Gastrocnemius medialis (tissue), 4 donors: ENCODE results near the gene DPP10.

Experiments
- POLR2A ChIP-seq, 2 donors: fragments of 450-650 bp; IDR thresholded peaks; one replicate each; pipeline ENCODE4 v1.6.1; 2017; ENCODE audit warnings: antibody characterized with exemption in 2 of 2, mild to moderate bottlenecking in 2 of 2, moderate library complexity in 2 of 2
- TF ChIP-seq, protein P1 (sequence below), 5 experiments: fragments of 450-650 bp in 3 of 5; fragments of 200-600 bp in 2 of 5; sonication (generic) in 2 of 5; IDR thresholded peaks in 4 of 5; conservative IDR thresholded peaks in 1 of 5; 1 replicate in 4 of 5; 2 replicates in 1 of 5; pipeline ENCODE4 v1.5.1; 2016 to 2019; ENCODE audit warnings: antibody characterized with exemption in 5 of 5, mild to moderate bottlenecking in 3 of 5, moderate library complexity in 3 of 5

DNA sequence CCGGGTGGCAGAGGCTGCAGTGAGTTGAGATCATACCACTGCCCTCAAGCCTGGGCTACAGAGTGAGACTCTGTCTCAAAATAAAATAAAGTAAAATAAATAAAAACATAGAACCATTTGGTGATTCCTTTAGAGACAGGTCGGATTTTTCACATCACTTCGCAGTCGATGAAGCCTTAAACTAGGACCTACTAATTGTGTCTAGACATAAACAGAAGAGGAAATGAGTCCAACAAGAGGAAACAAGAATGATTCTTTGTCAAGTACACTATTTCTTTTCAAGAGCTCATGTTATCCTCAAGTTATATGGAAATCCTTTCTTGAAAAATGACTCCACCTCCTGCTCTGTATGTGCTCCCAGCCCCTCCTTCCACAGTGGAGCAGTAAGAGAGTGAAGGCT is 758.9 kb downstream of the DPP10 start:
- TF ChIP-seq, protein P1, sequence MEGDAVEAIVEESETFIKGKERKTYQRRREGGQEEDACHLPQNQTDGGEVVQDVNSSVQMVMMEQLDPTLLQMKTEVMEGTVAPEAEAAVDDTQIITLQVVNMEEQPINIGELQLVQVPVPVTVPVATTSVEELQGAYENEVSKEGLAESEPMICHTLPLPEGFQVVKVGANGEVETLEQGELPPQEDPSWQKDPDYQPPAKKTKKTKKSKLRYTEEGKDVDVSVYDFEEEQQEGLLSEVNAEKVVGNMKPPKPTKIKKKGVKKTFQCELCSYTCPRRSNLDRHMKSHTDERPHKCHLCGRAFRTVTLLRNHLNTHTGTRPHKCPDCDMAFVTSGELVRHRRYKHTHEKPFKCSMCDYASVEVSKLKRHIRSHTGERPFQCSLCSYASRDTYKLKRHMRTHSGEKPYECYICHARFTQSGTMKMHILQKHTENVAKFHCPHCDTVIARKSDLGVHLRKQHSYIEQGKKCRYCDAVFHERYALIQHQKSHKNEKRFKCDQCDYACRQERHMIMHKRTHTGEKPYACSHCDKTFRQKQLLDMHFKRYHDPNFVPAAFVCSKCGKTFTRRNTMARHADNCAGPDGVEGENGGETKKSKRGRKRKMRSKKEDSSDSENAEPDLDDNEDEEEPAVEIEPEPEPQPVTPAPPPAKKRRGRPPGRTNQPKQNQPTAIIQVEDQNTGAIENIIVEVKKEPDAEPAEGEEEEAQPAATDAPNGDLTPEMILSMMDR (IDR thresholded peaks at IDR 0.05 in 4 of 5, conservative IDR thresholded peaks at IDR 0.05 in 1 of 5), result no peak
- no peak for TF ChIP-seq POLR2A (IDR thresholded peaks at IDR 0.05)
